Fibroblast of the aortic adventitia (primary cell): ENCODE data around the gene SDF4. TPM values are rescaled to one million over a fixed set of nuclear protein-coding genes. Genes with fewer than 3 reads are reported as not detected.

Experiments
- DNase-seq: peaks from one replicate; pipeline ENCODE4 v3.0.0-alpha.2; 2010; ENCODE audit warnings: low read depth
- H3K4me3 ChIP-seq: 2 replicates; pipeline ENCODE4 v1.5.1; 2011; ENCODE audit warnings: low read depth, mild to moderate bottlenecking, control low read depth, low read length, moderate library complexity
- CTCF ChIP-seq: IDR thresholded peaks from 2 replicates; pipeline ENCODE4 v1.5.1; 2011; ENCODE audit warnings: mild to moderate bottlenecking, low read length, control low read depth, inconsistent platforms; ENCODE audit not compliant: insufficient read depth
- total RNA-seq: library from RNA; depleted of rRNA; stranded (reverse); fragments of >200 nt; gene quantifications from 2 replicates; pipeline ENCODE4 v1.2.3, GENCODE V29; 2012; ENCODE audit warnings: low replicate concordance

SDF4 gene
- total RNA-seq, 1 donor, result 91.6 TPM

GRCh38 chr1:1175221-1176062 lies 56.4 kb downstream of the SDF4 start:
- TF ChIP-seq CTCF, result no peak
- no peak overlapping the region for H3K4me3 ChIP-seq
- no peak for DNase-seq

GRCh38 chr1:1173793-1174415 lies 57.9 kb downstream of the SDF4 start, which contains the start of gene TTLL10:
Gene TTLL10, plus strand, starts transcription at chr1:1173880. Its CDS starts 5,336 bp downstream, at chr1:1179216.
- TF ChIP-seq CTCF, result no peak
- DNase-seq, result no peak

GRCh38 chr1:1173061-1173792 lies 58.6 kb downstream of the SDF4 start:
- no peak overlapping the region for H3K4me3 ChIP-seq
- no peak for DNase-seq
- no peak for TF ChIP-seq CTCF

More at GRCh38 chr1:1173793-1174415, 57.9 kb downstream of the SDF4 start, which contains the start of gene TTLL10:
- no peak within 1 kb of the TSS for H3K4me3 ChIP-seq

GRCh38 chr1:1171546-1172340 lies 60.1 kb downstream of the SDF4 start:
- TF ChIP-seq CTCF, result no peak
- DNase-seq, result no peak
- no peak overlapping the region for H3K4me3 ChIP-seq

GRCh38 chr1:1171161-1171545 lies 60.6 kb downstream of the SDF4 start:
- no peak for DNase-seq
- no peak overlapping the region for H3K4me3 ChIP-seq
- TF ChIP-seq CTCF, result no peak
